Gastrocnemius medialis (tissue), 4 donors: ENCODE measurements around the gene WDR86.

Experiments
- CTCF ChIP-seq, 5 experiments: fragments of 450-650 bp in 3 of 5; fragments of 200-600 bp in 2 of 5; sonication (generic) in 2 of 5; IDR thresholded peaks in 4 of 5; conservative IDR thresholded peaks in 1 of 5; 1 replicate in 4 of 5; 2 replicates in 1 of 5; pipeline ENCODE4 v1.5.1; 2016 to 2019; ENCODE audit warnings: antibody characterized with exemption in 5 of 5, mild to moderate bottlenecking in 3 of 5, moderate library complexity in 3 of 5
- POLR2A ChIP-seq, 2 donors: fragments of 450-650 bp; IDR thresholded peaks; one replicate each; pipeline ENCODE4 v1.6.1; 2017; ENCODE audit warnings: antibody characterized with exemption in 2 of 2, mild to moderate bottlenecking in 2 of 2, moderate library complexity in 2 of 2

- TF ChIP-seq CTCF (IDR thresholded peaks at IDR 0.05 in 4 of 5, conservative IDR thresholded peaks at IDR 0.05 in 1 of 5) (no peak), POLR2A (IDR thresholded peaks at IDR 0.05) (no peak)
Observed at GRCh38 chr7:151399906-151400305, 9.9 kb downstream of the WDR86 start.
